NCI-H510A treated with DMSO at 0.1 percent for 48 hours (cell line): ENCODE results near the gene TRPT1.

Source experiments
- DNase-seq: peaks from one replicate; lab custom pipeline; 2025; lab: John Stamatoyannopoulos, UW

TRPT1 gene

GRCh38 chr11:64178203-64178602 lies 47.8 kb downstream of the TRPT1 start:
- no peak for DNase-seq

GRCh38 chr11:64176751-64177150 lies 49.2 kb downstream of the TRPT1 start:
- DNase-seq, result no peak
